ENCODE measurements around the gene ARV1.

DNA sequence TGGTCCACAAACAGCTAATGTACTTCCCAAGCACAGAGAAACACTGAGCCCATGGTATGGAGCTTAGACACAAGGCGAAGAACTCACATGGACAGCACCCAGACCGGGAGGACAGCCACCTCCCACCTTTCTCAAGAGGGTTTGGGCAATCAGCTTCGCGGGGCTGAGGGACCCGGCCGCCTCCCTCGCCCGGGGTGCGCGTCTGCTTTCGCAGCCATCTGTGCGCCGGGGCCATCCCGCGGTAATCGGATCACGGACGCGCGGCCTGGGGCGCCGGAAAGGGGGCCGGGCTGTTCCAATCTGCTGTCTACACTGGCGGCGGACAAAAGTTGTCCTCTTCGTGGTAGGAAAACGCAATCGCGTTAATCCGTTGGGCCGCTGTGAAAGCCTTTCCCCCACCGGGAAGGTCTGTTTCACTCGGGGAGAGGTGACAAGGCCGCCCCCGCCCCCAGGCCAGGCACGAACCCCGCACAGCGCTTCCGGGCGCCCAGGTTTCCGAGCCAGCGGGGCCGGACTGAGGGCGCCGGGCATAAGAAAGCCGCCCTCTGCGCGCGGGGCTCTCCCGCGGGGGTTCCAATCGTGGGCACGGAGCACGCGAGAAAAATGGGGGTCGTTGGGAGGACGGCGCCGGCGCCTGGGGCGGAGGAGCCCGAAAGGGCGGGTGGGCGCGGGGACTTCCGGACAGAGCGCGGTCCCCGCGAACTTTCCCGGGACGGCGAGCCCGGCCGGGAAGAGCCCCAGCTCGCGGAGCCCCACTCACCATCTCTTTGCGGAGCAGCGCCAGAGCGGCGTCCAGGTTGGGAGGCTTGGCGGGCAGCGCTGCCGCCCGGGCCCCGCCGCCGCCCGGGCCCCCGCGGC is 60.5 kb downstream of the ARV1 start:
- no peak for TF ChIP-seq POLR2A (IDR thresholded peaks at IDR 0.05)
- TF ChIP-seq CTCF (IDR thresholded peaks at IDR 0.05): no peak
